ENCODE measurements around the gene KCNS1.

DNA sequence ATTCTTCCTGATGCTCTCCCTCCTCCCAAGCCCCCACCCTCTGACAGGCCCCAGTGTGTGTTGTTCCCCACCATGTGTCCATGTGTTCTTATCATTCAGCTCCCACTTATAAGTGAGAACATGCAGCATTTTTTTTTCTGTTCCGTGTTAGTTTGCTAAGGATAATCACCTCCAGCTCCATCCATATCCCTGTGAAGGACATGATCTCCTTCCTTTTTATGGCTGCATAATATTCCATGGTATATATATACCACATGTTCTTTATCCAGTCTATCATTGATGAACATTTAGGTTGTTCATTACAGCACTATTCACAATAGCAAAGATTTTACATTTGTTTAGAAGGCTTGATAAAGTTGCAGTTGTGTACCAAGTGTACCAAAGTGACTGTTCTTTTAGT lies 57.9 kb downstream of the KCNS1 start:
- TF ChIP-seq, protein P1, sequence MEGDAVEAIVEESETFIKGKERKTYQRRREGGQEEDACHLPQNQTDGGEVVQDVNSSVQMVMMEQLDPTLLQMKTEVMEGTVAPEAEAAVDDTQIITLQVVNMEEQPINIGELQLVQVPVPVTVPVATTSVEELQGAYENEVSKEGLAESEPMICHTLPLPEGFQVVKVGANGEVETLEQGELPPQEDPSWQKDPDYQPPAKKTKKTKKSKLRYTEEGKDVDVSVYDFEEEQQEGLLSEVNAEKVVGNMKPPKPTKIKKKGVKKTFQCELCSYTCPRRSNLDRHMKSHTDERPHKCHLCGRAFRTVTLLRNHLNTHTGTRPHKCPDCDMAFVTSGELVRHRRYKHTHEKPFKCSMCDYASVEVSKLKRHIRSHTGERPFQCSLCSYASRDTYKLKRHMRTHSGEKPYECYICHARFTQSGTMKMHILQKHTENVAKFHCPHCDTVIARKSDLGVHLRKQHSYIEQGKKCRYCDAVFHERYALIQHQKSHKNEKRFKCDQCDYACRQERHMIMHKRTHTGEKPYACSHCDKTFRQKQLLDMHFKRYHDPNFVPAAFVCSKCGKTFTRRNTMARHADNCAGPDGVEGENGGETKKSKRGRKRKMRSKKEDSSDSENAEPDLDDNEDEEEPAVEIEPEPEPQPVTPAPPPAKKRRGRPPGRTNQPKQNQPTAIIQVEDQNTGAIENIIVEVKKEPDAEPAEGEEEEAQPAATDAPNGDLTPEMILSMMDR (conservative IDR thresholded peaks at IDR 0.05 in 1 of 2, IDR thresholded peaks at IDR 0.05 in 1 of 2; ENCODE audit: extremely low read depth in 1 of 2, insufficient read depth in 1 of 2, low read depth in 1 of 2, low read length in 2 of 2): no peak
- TF ChIP-seq EZH2 (IDR thresholded peaks at IDR 0.05; ENCODE audit: borderline replicate concordance, low read length): no peak
